Activated CD8-positive, alpha-beta T cell treated with anti-CD3 and anti-CD28 coated beads, Interleukin-2, amount 10 ng/mL, durations not matched to agents 7 days and 5 days (primary cell): ENCODE measurements around the gene NOS3. TPM values are rescaled to one million over a fixed set of nuclear protein-coding genes. Genes with fewer than 3 reads are reported as not detected.
A peak's percentile ranks its signal among the peaks of the same experiment; 100 is the strongest.
"Not testable (repeated sequence)": the region's sequence is repeated elsewhere in the genome, so short reads cannot be mapped to it uniquely, and the experiment has no call there.

ENCODE experiments used
- ATAC-seq: fragments of 150-1000 bp; cut with Tn5 transposase; one replicate; pipeline ENCODE4 v1.10.0; 2021; ENCODE audit warnings: moderate library complexity
- CTCF ChIA-PET: fragments of 350-600 bp; sonication (Branson Sonifier 250); formaldehyde crosslinking; loops from one replicate; lab custom pipeline; 2021; ENCODE audit warnings: antibody characterized with exemption; lab: Charles Lee
- POLR2A ChIA-PET: fragments of 350-600 bp; sonication (Branson Sonifier 250); formaldehyde crosslinking; loops from one replicate; lab custom pipeline; 2021; ENCODE audit warnings: antibody characterized with exemption; lab: Charles Lee
- DNase-seq: peaks from one replicate; pipeline ENCODE4 v3.0.0-alpha.2; 2020
- H3K27ac Mint-ChIP-seq: one replicate; pipeline ENCODE4 v1.8.0; 2021; ENCODE audit warnings: mild to moderate bottlenecking, mixed read lengths
- H3K27me3 Mint-ChIP-seq: one replicate; pipeline ENCODE4 v1.8.0; 2021; ENCODE audit warnings: low read depth, mixed read lengths
- H3K36me3 Mint-ChIP-seq: one replicate; pipeline ENCODE4 v1.8.0; 2021; ENCODE audit warnings: low read depth, mixed read lengths
- H3K4me1 Mint-ChIP-seq: one replicate; pipeline ENCODE4 v1.8.0; 2021; ENCODE audit warnings: low read depth, mixed read lengths
- H3K4me3 Mint-ChIP-seq: one replicate; pipeline ENCODE4 v1.8.0; 2021; ENCODE audit warnings: mild to moderate bottlenecking, mixed read lengths
- H3K9me3 Mint-ChIP-seq: one replicate; pipeline ENCODE4 v1.8.0; 2022; ENCODE audit warnings: mixed read lengths; ENCODE audit not compliant: insufficient read depth
- total RNA-seq, 2 experiments: library from RNA; stranded (reverse); gene quantifications; one replicate each; pipeline ENCODE4 v1.2.3, GENCODE V29; 2021

The NOS3 gene
- total RNA-seq, 2 experiments from 2014 or later, result 12.2 to 13.8 TPM

DNA sequence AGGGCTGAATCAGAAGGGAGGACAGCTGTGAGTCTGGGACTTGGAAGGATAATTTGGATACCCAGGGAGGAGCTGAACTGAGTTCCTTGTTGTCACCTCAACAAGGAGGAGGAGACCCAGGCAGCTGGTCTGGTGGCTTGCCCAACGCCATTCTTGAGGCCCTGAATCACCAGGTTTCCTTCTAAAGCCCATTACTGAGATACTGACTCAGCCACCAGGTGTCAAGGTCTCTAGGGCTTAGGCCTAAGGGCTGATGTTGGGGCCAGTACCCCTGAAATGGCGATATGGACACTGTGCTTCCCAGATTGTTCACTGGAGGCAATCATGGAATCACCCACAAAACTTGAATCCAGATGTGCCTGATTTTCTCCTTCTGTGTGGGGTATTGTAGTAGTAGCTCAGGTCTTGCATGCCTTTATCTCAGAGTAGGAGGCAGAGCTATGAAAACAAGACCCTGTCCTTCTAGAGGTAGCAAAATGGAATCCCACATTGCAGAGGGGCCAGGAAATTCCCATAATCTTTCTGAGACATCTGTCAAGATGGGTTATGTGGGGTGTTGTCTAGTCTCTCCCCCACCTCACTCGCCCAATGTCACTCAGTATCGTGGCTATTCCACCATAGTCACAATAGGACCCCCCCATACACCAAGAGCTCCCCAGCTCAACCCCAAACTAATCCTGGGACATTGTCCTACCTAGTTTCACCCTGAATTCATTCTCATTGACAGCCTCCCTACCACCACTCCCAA is 35.3 kb downstream of the NOS3 start:
- Mint-ChIP-seq H3K27me3 (peaks cover 8% of the 10 kb centered on the region), H3K4me3 (no peak overlapping the region), H3K36me3 (peaks cover 4% of the 10 kb centered on the region), H3K4me1 (peaks cover 21% of the 10 kb centered on the region), H3K9me3 (no peaks in the 10 kb centered on the region), H3K27ac (no peak overlapping the region)
- DNase-seq (no peak), ATAC-seq (no peak)
- POLR2A ChIA-PET, result no interaction called here
- CTCF ChIA-PET, result interaction anchor here (0.6 to 2.1 kb wide), 4 partner anchors 8 to 85 kb away, joined by 4 to 7 read pairs (median 6); no protein-coding TSS in a partner anchor

DNA sequence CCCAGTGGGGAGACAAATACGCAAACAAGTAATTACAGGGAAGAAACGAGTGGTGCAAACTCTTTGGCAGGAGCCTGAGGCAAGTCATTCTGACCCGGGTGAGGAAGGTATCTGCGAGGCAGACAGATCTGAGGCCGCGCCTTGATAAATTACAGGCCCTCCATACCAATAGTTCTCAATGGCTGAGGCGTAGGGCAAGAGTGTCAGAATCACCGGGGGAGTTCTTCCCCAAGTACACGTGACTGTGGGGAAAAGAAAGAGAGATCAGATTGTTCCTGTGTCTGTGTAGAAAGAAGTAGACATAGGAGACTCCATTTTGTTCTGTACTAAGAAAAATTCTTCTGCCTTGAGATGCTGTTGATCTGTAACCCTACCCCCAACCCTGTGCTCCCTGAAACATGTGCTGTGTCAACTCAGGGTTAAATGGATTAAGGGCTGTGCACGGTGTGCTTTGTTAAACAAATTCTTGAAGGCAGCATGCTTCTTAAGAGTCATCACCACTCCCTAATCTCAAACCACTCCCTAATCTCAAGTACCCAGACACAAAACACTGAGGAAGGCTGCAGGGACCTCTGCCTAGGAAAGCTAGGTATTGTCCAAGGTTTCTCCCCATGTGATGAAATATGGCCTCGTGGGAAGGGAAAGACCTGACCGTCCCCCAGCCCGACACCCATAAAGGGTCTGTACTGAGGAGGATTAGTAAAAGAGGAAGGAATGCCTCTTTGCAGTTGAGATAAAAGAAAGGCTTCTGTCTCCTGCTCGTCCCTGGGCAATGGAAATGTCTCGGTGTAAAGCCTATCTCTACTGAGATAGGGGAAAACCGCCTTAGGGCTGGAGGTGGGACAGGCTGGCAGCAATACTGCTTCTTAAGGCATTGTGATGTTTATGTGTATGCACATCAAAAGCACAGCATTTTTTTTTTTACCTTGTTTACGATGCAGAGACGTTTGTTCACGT is 36.2 kb downstream of the NOS3 start:
- not testable (repeated sequence) for DNase-seq, H3K27me3 Mint-ChIP-seq, ATAC-seq, H3K9me3 Mint-ChIP-seq
- peaks cover 12% of the 10 kb centered on the region for H3K36me3 Mint-ChIP-seq
- peaks cover 21% of the 10 kb centered on the region for H3K4me1 Mint-ChIP-seq
- POLR2A ChIA-PET, result interaction anchor here (1.5 kb wide), 1 partner anchor 32 kb away, joined by 5 read pairs; the partner anchor contains the start of gene SLC4A2
- CTCF ChIA-PET, result interaction anchor here (1.1 to 3.2 kb wide), 10 partner anchors 8 to 272 kb away, joined by 3 to 53 read pairs (median 6); no protein-coding TSS in a partner anchor
- H3K27ac Mint-ChIP-seq, result peak overlapping the region; percentile 96
- H3K4me3 Mint-ChIP-seq, result peak overlapping the region; percentile 94

DNA sequence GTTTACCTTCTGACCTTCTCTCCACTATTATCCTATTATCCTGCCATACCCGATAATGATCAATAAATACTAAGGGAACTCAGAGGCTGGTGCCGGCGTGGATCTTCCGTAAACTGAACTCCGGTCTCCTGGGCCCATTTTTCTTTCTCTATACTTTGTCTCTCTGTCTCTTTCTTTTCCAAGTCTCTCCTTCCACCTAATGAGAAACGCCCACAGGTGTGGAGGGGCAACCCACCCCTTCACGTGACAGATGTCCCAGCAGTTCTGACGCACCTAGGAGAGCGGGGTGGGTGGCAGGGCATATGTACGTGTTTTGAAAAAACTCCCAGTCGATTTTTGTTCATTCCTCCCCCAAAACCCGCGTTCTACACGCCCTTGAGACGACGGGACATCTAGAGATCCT is 36.9 kb downstream of the NOS3 start:
- peak overlapping the region; percentile 96 for H3K27ac Mint-ChIP-seq
- POLR2A ChIA-PET, result interaction anchor here (0.7 to 1.5 kb wide), 6 partner anchors 9 to 313 kb away, joined by 3 to 10 read pairs (median 3); partner anchors contain the start of gene SLC4A2
- not testable (repeated sequence) for ATAC-seq, DNase-seq, H3K27me3 Mint-ChIP-seq, H3K9me3 Mint-ChIP-seq
- H3K4me3 Mint-ChIP-seq, result peak overlapping the region; percentile 94
- H3K36me3 Mint-ChIP-seq, result peaks cover 12% of the 10 kb centered on the region
- CTCF ChIA-PET, result interaction anchor here (0.9 to 3.2 kb wide), 18 partner anchors 9 to 273 kb away, joined by 3 to 53 read pairs (median 5); partner anchors contain the start of gene SLC4A2
- H3K4me1 Mint-ChIP-seq, result peaks cover 21% of the 10 kb centered on the region

DNA sequence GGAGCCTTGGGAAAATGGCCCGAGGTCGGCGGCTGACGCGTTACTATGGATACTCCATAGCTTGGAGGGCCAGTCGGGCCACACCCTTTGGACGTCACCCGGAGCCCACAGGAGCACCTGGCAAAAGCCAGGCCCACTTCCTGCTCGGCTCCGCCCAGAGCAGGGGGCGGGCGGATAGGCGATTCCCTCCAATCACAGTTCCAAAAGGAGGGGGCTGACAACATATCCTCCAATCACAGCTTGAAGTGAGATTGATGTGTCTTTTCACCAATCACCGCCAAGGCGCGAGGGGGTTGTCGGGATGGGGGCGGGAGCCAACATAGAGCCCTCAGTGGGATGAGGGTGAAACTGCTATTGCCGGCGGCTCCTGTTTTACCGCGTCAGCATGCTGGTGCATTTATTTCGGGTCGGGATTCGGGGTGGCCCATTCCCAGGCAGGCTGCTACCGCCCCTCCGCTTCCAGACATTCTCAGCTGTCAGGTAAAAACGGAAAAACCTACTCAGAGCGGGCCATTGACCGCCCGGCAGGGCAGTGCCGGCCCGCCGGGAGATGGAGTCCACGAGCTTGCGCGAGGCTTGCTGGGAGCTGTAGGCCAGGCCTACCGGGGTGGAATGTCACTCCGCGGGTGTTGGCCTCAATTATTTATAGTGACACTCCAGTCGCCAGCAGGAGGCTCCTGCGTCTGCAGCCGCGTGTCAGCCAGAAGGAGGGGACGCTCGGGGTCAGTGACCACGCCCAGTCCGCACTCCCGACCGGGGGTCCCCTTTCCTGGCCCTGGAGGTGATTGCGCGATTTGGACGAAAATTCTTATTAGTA is 37.5 kb downstream of the NOS3 start, which contains the start of gene ABCB8:
Gene ABCB8 (plus strand): TSS at position 320 of the 817 bp plus-strand sequence. CDS start 66 bp downstream, at position 386.
- ATAC-seq (peak; percentile 98), DNase-seq (peak; percentile 99)
- ChIA-PET POLR2A (interaction anchor here (0.7 to 1.5 kb wide), 6 partner anchors 9 to 312 kb away, joined by 3 to 10 read pairs (median 3); partner anchors contain the start of gene SLC4A2), CTCF (interaction anchor here (0.9 to 3.2 kb wide), 20 partner anchors 9 to 273 kb away, joined by 3 to 53 read pairs (median 5); partner anchors contain the start of genes NOS3 and SLC4A2)
- Mint-ChIP-seq H3K9me3 (no peaks in the 10 kb centered on the region), H3K27me3 (peaks cover 4% of the 10 kb centered on the region), H3K27ac (peak within 1 kb of the TSS; percentile 96), H3K36me3 (peaks cover 12% of the 10 kb centered on the region), H3K4me3 (peak within 1 kb of the TSS; percentile 94), H3K4me1 (peaks cover 21% of the 10 kb centered on the region)

DNA sequence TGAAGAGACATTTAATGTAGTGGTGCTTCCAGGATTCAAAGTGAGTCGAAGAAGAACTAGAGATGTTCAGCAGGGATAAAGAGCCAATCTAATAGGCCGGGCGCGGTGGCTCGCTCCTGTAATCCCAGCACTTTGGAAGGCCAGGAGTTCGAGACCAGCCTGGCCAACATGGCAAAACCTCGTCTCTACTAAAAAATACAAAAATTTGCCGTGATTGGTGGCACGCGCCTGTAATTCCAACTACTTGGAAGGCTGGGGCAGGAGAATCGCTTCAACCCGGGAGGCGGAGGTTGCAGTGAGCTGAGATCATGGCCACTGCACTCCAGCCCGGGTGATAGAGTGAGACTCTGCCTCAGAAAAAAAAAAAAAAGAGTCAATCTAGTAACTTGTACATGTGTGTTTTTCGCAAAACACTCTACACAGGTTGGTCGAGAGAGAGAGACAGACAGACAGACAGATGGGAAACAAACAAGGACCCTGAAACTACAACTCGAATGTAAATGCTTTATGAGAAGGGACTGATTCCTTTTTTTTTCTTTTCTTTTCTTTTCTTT is 38.2 kb downstream of the NOS3 start:
- Mint-ChIP-seq H3K9me3 (no peaks in the 10 kb centered on the region), H3K36me3 (peaks cover 12% of the 10 kb centered on the region), H3K4me3 (peak overlapping the region; percentile 94), H3K27ac (peak overlapping the region; percentile 96), H3K4me1 (peaks cover 21% of the 10 kb centered on the region), H3K27me3 (peaks cover 4% of the 10 kb centered on the region)
- ChIA-PET POLR2A (interaction anchor here (1.3 to 1.5 kb wide), 3 partner anchors 10 to 30 kb away, joined by 3 to 10 read pairs (median 5); partner anchors contain the start of gene SLC4A2), CTCF (interaction anchor here (1.1 to 3.2 kb wide), 14 partner anchors 10 to 274 kb away, joined by 3 to 53 read pairs (median 6); partner anchors contain the start of genes NOS3 and SLC4A2)
- no peak for ATAC-seq
- DNase-seq, result no peak

DNA sequence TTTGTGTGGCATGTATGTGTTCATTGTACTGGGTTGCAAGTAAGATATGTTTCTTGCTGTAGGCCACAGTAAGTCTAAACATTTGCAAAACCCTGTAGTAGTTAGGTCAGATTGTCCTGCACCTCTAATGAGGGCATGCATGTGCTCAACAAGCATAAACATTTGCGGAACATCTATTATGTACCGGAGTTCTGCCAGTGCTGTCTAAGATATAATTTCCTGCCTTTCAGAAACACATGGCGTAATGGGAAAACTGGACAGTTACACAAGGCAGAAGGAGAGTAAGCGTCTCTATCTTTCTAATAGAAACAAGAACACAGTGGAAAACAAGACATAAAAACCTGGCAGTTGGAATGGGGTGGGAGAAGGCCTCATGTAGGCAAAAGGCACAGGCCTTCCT is 40.2 kb downstream of the NOS3 start:
- peaks cover 21% of the 10 kb centered on the region for H3K4me1 Mint-ChIP-seq
- H3K27me3 Mint-ChIP-seq, result peaks cover 2% of the 10 kb centered on the region
- POLR2A ChIA-PET, result no interaction called here
- no peak overlapping the region for H3K27ac Mint-ChIP-seq
- CTCF ChIA-PET, result interaction anchor here (0.7 kb wide), 1 partner anchor 12 kb away, joined by 3 read pairs; no protein-coding TSS in a partner anchor
- ATAC-seq, result no peak
- no peak overlapping the region for H3K4me3 Mint-ChIP-seq
- H3K9me3 Mint-ChIP-seq, result no peaks in the 10 kb centered on the region
- H3K36me3 Mint-ChIP-seq, result peaks cover 15% of the 10 kb centered on the region
- no peak for DNase-seq

DNA sequence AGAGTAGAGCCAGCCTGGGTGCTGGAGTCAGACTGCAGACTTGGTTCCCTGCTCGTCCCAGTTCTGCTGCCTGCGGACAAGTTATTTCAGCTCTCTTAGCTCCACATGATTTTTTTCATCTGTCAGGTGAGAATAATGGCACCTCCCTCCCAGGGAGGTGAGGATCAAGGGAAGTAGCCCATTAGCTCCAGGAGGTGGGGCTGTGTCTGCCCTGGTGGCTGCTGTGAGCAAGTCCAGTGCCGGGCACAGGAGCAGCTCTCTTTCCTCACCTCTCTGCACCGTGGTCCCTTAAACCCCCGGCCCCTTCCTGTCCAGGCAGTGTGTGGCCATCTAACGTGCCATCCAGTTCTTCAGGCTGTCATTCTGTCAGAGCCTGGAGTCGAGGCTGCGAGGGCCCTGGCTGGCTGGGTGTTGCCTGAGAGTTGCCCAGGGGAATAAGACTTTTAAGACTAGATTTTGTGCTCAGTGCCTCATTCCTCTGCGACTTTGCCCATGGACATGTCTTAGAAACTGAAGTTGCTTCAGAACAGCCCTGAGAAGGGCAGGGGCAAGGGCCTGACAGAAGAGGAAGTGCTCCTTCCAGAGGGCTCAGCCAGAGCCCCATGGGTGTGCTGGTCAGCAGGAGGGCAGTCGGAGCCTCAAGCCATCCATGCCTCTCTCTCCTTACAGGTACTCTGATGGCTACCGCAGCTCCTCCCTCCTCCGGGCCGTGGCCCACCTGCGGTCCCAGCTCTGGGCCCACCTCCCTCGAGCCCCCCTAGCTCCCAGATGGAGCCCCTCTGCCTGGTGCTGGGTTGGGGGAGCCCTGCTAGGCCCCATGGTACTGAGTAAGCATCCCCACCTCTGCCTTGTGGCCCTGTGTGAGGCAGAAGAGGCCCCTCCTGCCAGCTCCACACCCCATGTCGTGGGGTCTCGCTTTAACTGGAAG is 42.4 kb downstream of the NOS3 start:
- Mint-ChIP-seq H3K27ac (no peak overlapping the region), H3K36me3 (peaks cover 22% of the 10 kb centered on the region), H3K9me3 (no peaks in the 10 kb centered on the region), H3K4me3 (no peak overlapping the region), H3K4me1 (peaks cover 11% of the 10 kb centered on the region), H3K27me3 (no peaks in the 10 kb centered on the region)
- no peak for DNase-seq
- no peak for ATAC-seq
- ChIA-PET CTCF (interaction anchor here (0.6 to 1.2 kb wide), 2 partner anchors 14 to 78 kb away, joined by 3 read pairs; no protein-coding TSS in a partner anchor), POLR2A (interaction anchor here (1.0 kb wide), 1 partner anchor 47 kb away, joined by 3 read pairs; the partner anchor contains the start of gene FASTK)

DNA sequence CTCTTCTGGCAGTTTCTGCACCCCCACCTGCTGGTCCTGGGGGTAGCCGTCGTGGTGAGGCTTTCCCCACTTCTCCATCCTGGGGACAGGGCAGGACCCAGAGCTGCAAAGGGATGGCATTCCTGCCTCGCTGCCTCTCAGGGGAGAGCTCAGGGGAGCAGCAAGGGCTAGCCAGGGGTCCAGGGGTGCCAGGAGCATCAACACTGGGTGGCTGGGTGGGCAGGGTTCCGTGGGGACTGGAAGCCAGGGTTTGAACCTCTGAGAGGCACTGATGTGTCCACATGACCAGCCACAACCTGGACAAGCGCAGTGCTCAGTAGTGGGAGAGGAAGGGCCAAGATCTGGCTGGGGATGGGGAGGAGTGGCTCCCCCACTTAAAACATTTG is 43.0 kb downstream of the NOS3 start:
- POLR2A ChIA-PET, result no interaction called here
- H3K9me3 Mint-ChIP-seq, result no peaks in the 10 kb centered on the region
- H3K36me3 Mint-ChIP-seq, result peaks cover 19% of the 10 kb centered on the region

DNA sequence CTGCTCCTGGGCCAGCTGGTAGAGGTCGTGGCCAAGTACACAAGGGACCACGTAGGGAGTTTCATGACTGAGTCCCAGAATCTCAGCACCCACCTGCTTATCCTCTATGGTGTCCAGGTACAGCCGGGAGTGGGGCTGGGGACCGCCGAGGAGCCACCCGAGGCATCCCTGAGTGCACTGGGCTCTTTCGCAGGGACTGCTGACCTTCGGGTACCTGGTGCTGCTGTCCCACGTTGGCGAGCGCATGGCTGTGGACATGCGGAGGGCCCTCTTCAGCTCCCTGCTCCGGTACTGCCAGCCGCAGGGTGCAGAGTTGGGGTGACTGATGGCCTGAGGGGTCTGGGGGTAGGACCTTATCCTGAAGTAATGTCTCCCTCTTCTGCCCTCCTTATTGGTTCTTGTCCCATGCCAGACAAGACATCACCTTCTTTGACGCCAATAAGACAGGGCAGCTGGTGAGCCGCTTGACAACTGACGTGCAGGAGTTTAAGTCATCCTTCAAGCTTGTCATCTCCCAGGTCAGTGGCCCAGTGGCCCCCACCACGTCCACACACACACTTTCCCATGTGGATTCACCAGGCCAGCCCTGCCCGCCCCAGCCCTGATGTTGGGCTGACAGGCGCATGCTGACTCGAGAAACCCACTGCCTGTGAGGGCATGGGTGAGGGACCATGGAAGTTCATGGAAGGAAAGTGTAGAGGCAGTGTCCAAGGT is 43.7 kb downstream of the NOS3 start:
- Mint-ChIP-seq H3K36me3 (peaks cover 18% of the 10 kb centered on the region), H3K27me3 (no peaks in the 10 kb centered on the region), H3K4me1 (peaks cover 13% of the 10 kb centered on the region), H3K27ac (no peak overlapping the region), H3K9me3 (no peaks in the 10 kb centered on the region), H3K4me3 (no peak overlapping the region)
- ChIA-PET POLR2A (no interaction called here), CTCF (no interaction called here)
- ATAC-seq (no peak), DNase-seq (no peak)

More for the DNA sequence above, 43.0 kb downstream of the NOS3 start:
- CTCF ChIA-PET, result no interaction called here
- no peak overlapping the region for H3K27ac Mint-ChIP-seq
- H3K4me1 Mint-ChIP-seq, result peaks cover 11% of the 10 kb centered on the region
- DNase-seq, result no peak
- no peak overlapping the region for H3K4me3 Mint-ChIP-seq
- no peaks in the 10 kb centered on the region for H3K27me3 Mint-ChIP-seq
- ATAC-seq, result no peak
